IMR-90 (cell line): ENCODE measurements around the gene LEMD1. TPM values are rescaled to one million over a fixed set of nuclear protein-coding genes. Genes with fewer than 3 reads are reported as not detected.

Experiments
- ATAC-seq: fragments of 200-7000 bp; cut with Tn5 transposase; 2 replicates; pipeline ENCODE4 v1.9.1; 2020; ENCODE audit warnings: low read depth, mild to moderate bottlenecking, moderate library complexity
- BruUV-seq: library from RNA; stranded (reverse); fragments of 400-500 nt; replicated peaks from 2 replicates; lab custom pipeline; 2021; lab: Mats Ljungman, UMichigan
- CTCF ChIA-PET: fragments of 300-600 bp; formaldehyde crosslinking; extraction: SDS; loops from one replicate; lab custom pipeline; 2021; ENCODE audit warnings: antibody characterized with exemption; lab: Yijun Ruan, JAX
- POLR2A ChIA-PET: fragments of 300-600 bp; sonication (Branson Sonifier 250); formaldehyde crosslinking; loops from one replicate; lab custom pipeline; 2022; ENCODE audit warnings: antibody characterized with exemption; ENCODE audit not compliant: unreplicated experiment; lab: Charles Lee
- DNase-seq: peaks from one replicate; pipeline ENCODE4 v3.0.0; 2013
- H2AFZ ChIP-seq: replicated peaks from 2 replicates; pipeline ENCODE3; 2013; ENCODE audit warnings: low read length, mild to moderate bottlenecking; ENCODE audit not compliant: poor library complexity
- H2AK5ac ChIP-seq: 2 replicates; pipeline ENCODE4 v1.6.1; 2013; ENCODE audit warnings: low read depth, low read length, inconsistent platforms
- H2AK9ac ChIP-seq: replicated peaks from 2 replicates; pipeline ENCODE3; 2013; ENCODE audit warnings: mild to moderate bottlenecking, low read depth, low read length, moderate library complexity; ENCODE audit not compliant: poor library complexity
- H2BK120ac ChIP-seq: 2 replicates; pipeline ENCODE4 v1.6.1; 2013; ENCODE audit warnings: low read depth, low read length, inconsistent platforms
- H2BK15ac ChIP-seq: 3 replicates; pipeline ENCODE4 v1.6.1; 2013; ENCODE audit warnings: low read depth, low read length, inconsistent platforms
- H2BK20ac ChIP-seq: 2 replicates; pipeline ENCODE4 v1.6.1; 2013; ENCODE audit warnings: low read depth, mild to moderate bottlenecking, inconsistent platforms, low read length, moderate library complexity
- H2BK5ac ChIP-seq: 2 replicates; pipeline ENCODE4 v1.6.1; 2013; ENCODE audit warnings: mild to moderate bottlenecking, low read depth, low read length, inconsistent platforms; ENCODE audit not compliant: poor library complexity, severe bottlenecking
- H3K14ac ChIP-seq: replicated peaks from 2 replicates; pipeline ENCODE4 v1.6.1; 2013; ENCODE audit warnings: low read depth, low read length, inconsistent platforms
- H3K18ac ChIP-seq: 2 replicates; pipeline ENCODE4 v1.6.1; 2013; ENCODE audit warnings: low read depth, low read length, control low read depth
- H3K23ac ChIP-seq: 2 replicates; pipeline ENCODE4 v1.6.1; 2013; ENCODE audit warnings: low read depth, low read length, inconsistent platforms
- H3K27ac ChIP-seq: 2 replicates; pipeline ENCODE4 v1.5.1; 2013; ENCODE audit warnings: mild to moderate bottlenecking, control low read depth, low read length; ENCODE audit not compliant: insufficient read depth
- H3K27me3 ChIP-seq: 2 replicates; pipeline ENCODE4 v1.6.1; 2013; ENCODE audit warnings: low read length; ENCODE audit not compliant: control insufficient read depth, insufficient read depth
- H3K36me3 ChIP-seq: 2 replicates; pipeline ENCODE4 v1.6.1; 2013; ENCODE audit warnings: low read length, mixed read lengths; ENCODE audit not compliant: control insufficient read depth, insufficient read depth
- H3K4ac ChIP-seq: 2 replicates; pipeline ENCODE4 v1.6.1; 2013; ENCODE audit warnings: low read depth, low read length, inconsistent platforms
- H3K4me1 ChIP-seq: 2 replicates; pipeline ENCODE4 v1.6.1; 2013; ENCODE audit warnings: low read length, mixed read lengths; ENCODE audit not compliant: control insufficient read depth, insufficient read depth
- H3K4me2 ChIP-seq: 2 replicates; pipeline ENCODE4 v1.6.1; 2013; ENCODE audit warnings: low read depth, mild to moderate bottlenecking, control low read depth, low read length, moderate library complexity
- H3K4me3 ChIP-seq: 2 replicates; pipeline ENCODE4 v1.5.1; 2013; ENCODE audit warnings: low read depth, mild to moderate bottlenecking, control low read depth, low read length, moderate library complexity; ENCODE audit not compliant: insufficient read depth
- H3K56ac ChIP-seq: 2 replicates; pipeline ENCODE4 v1.6.1; 2013; ENCODE audit warnings: low read length, inconsistent platforms; ENCODE audit not compliant: insufficient read depth; ENCODE audit errors: extremely low read depth
- H3K79me1 ChIP-seq, 2 experiments: 2 replicates each; pipeline ENCODE4 v1.6.1; 2013; ENCODE audit warnings: low read length in 2 of 2, inconsistent platforms in 1 of 2, low read depth in 1 of 2
- H3K9ac ChIP-seq: 2 replicates; pipeline ENCODE4 v1.6.1; 2013; ENCODE audit warnings: low read depth, low read length, control low read depth
- H3K9me1 ChIP-seq: 2 replicates; pipeline ENCODE4 v1.6.1; 2013; ENCODE audit warnings: low read length, inconsistent platforms; ENCODE audit not compliant: insufficient read depth
- H3K9me3 ChIP-seq: 2 replicates; pipeline ENCODE4 v1.6.1; 2013; ENCODE audit warnings: low read length; ENCODE audit not compliant: control insufficient read depth, insufficient read depth
- H4K20me1 ChIP-seq: 2 replicates; pipeline ENCODE4 v1.6.1; 2013; ENCODE audit warnings: low read length, inconsistent platforms; ENCODE audit not compliant: insufficient read depth
- H4K5ac ChIP-seq: 2 replicates; pipeline ENCODE4 v1.6.1; 2013; ENCODE audit warnings: mild to moderate bottlenecking, low read depth, low read length, control low read depth
- H4K8ac ChIP-seq, 2 experiments: 2 replicates each; pipeline ENCODE4 v1.6.1; 2013; ENCODE audit warnings: low read depth in 2 of 2, low read length in 2 of 2, control low read depth in 1 of 2, inconsistent platforms in 1 of 2
- H4K91ac ChIP-seq: 2 replicates; pipeline ENCODE4 v1.6.1; 2013; ENCODE audit warnings: low read depth, low read length, inconsistent platforms; ENCODE audit not compliant: insufficient read depth
- BHLHE40 ChIP-seq: fragments of 150-350 bp; IDR thresholded peaks from 2 replicates; pipeline ENCODE4 v1.6.1; 2016; ENCODE audit warnings: mild to moderate bottlenecking, low read depth, low read length
- CEBPB ChIP-seq: IDR thresholded peaks from 2 replicates; pipeline ENCODE4 v1.6.1; 2012; ENCODE audit warnings: low read depth, low read length, improper control_type of control experiment
- CHD1 ChIP-seq: IDR thresholded peaks from 2 replicates; pipeline ENCODE4 v1.6.1; 2012; ENCODE audit warnings: low read depth, low read length, improper control_type of control experiment
- FOS ChIP-seq: fragments of 150-350 bp; IDR thresholded peaks from 2 replicates; pipeline ENCODE4 v1.6.1; 2016; ENCODE audit warnings: low read depth, low read length
- MAFK ChIP-seq: IDR thresholded peaks from 2 replicates; pipeline ENCODE4 v1.6.1; 2012; ENCODE audit warnings: low read depth, low read length, improper control_type of control experiment
- MAZ ChIP-seq: IDR thresholded peaks from 2 replicates; pipeline ENCODE4 v1.6.1; 2012; ENCODE audit warnings: low read depth, mild to moderate bottlenecking, low read length, improper control_type of control experiment, moderate library complexity, borderline replicate concordance
- MXI1 ChIP-seq: IDR thresholded peaks from 2 replicates; pipeline ENCODE4 v1.6.1; 2012; ENCODE audit warnings: low read depth, mild to moderate bottlenecking, low read length, moderate library complexity, borderline replicate concordance
- NFE2L2 ChIP-seq: fragments of 150-350 bp; IDR thresholded peaks from 2 replicates; pipeline ENCODE4 v1.6.1; 2016; ENCODE audit warnings: low read depth, mild to moderate bottlenecking, low read length
- POLR2A ChIP-seq: IDR thresholded peaks from 2 replicates; pipeline ENCODE4 v1.6.1; 2012; ENCODE audit warnings: mild to moderate bottlenecking, low read depth, low read length
- RAD21 ChIP-seq: IDR thresholded peaks from 2 replicates; pipeline ENCODE4 v1.6.1; 2012; ENCODE audit warnings: low read length, improper control_type of control experiment
- RCOR1 ChIP-seq: IDR thresholded peaks from 2 replicates; pipeline ENCODE4 v1.6.1; 2012; ENCODE audit warnings: mild to moderate bottlenecking, low read length, improper control_type of control experiment; ENCODE audit not compliant: insufficient replicate concordance
- RFX5 ChIP-seq: IDR thresholded peaks from 2 replicates; pipeline ENCODE4 v1.8.0; 2012; ENCODE audit warnings: low read depth, mild to moderate bottlenecking, low read length, moderate library complexity
- SMC3 ChIP-seq: fragments of 150-350 bp; IDR thresholded peaks from 2 replicates; pipeline ENCODE4 v1.6.1; 2016; ENCODE audit warnings: low read depth, mild to moderate bottlenecking, antibody characterized with exemption, low read length, moderate library complexity
- USF2 ChIP-seq: fragments of 150-350 bp; IDR thresholded peaks from 2 replicates; pipeline ENCODE4 v1.6.1; 2017; ENCODE audit warnings: mild to moderate bottlenecking, antibody characterized with exemption, low read length, low read depth
- WGBS, 2 experiments: methylation state at CpG; one replicate each; pipeline versions ENCODE4 v1.1.5 to v1.1.7; 2013; ENCODE audit warnings: missing lambda C conversion rate in 2 of 2; ENCODE audit not compliant: insufficient read length in 1 of 2; ENCODE audit errors: extremely low coverage in 2 of 2; 5-methylcytosine and 5-hydroxymethylcytosine counted together
- dilution Hi-C: fragments of 300-500 bp; cut with HindIII; formaldehyde crosslinking; loops from one replicate; pipeline ENCODE4 v1.14.3; 2018; ENCODE audit warnings: low sequenced_read_pairs; ENCODE audit not compliant: unreplicated experiment
- in situ Hi-C: fragments of 300-500 bp; cut with MboI; formaldehyde crosslinking; loops from 3 replicates; pipeline ENCODE4 v1.14.3; 2019; ENCODE audit warnings: low sequenced_read_pairs, inconsistent platforms, mixed read lengths
- intact Hi-C: fragments of 100-400 bp; cut with micrococcal nuclease; formaldehyde crosslinking; loops from 2 replicates; pipeline ENCODE4 v1.10.0; 2022
- polyA plus RNA-seq, 3 experiments: library from polyadenylated mRNA; depleted of rRNA; stranded (reverse); fragments of >200 nt; gene quantifications; 2 replicates each; pipeline ENCODE4 v1.2.3, GENCODE V29; 2012; ENCODE audit warnings: low replicate concordance in 1 of 3
- total RNA-seq: library from RNA; depleted of rRNA; stranded (reverse); fragments of >200 nt; gene quantifications from 2 replicates; pipeline ENCODE4 v1.2.3, GENCODE V29; 2012
- TF ChIP-seq, protein P1 (sequence below): conservative IDR thresholded peaks from 2 replicates; pipeline ENCODE4 v1.5.1; 2012; ENCODE audit warnings: mild to moderate bottlenecking, low read depth, low read length, improper control_type of control experiment
- TF ChIP-seq, protein P2 (sequence below): fragments of 150-350 bp; IDR thresholded peaks from 2 replicates; pipeline ENCODE4 v1.6.1; 2016; ENCODE audit warnings: low read depth, mild to moderate bottlenecking, low read length, moderate library complexity, borderline replicate concordance

The LEMD1 gene
- total and polyA plus RNA-seq, 2 of the 4 experiments (the other 2 are of a cell fraction), result not detected

- intact Hi-C loops (no loop called here), dilution Hi-C loops (no loop called here), in situ Hi-C loops (no loop called here)
- H4K8ac ChIP-seq, result no peak overlapping the region
- no peak overlapping the region for H2BK5ac ChIP-seq
- no peak overlapping the region for H3K4ac ChIP-seq
- H3K4me3 ChIP-seq, result no peak overlapping the region
- H3K14ac ChIP-seq, result no peak overlapping the region
- no peak for TF ChIP-seq POLR2A
- no peak for TF ChIP-seq NFE2L2
- no peak for TF ChIP-seq RAD21
- TF ChIP-seq CEBPB, result no peak
- TF ChIP-seq, protein P1, sequence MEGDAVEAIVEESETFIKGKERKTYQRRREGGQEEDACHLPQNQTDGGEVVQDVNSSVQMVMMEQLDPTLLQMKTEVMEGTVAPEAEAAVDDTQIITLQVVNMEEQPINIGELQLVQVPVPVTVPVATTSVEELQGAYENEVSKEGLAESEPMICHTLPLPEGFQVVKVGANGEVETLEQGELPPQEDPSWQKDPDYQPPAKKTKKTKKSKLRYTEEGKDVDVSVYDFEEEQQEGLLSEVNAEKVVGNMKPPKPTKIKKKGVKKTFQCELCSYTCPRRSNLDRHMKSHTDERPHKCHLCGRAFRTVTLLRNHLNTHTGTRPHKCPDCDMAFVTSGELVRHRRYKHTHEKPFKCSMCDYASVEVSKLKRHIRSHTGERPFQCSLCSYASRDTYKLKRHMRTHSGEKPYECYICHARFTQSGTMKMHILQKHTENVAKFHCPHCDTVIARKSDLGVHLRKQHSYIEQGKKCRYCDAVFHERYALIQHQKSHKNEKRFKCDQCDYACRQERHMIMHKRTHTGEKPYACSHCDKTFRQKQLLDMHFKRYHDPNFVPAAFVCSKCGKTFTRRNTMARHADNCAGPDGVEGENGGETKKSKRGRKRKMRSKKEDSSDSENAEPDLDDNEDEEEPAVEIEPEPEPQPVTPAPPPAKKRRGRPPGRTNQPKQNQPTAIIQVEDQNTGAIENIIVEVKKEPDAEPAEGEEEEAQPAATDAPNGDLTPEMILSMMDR, result no peak
- no peak for TF ChIP-seq SMC3
- TF ChIP-seq CHD1, result no peak
- TF ChIP-seq RCOR1, result no peak
- TF ChIP-seq BHLHE40, result no peak
- no peak for TF ChIP-seq MXI1
- no peak for TF ChIP-seq RFX5
- TF ChIP-seq, protein P2, sequence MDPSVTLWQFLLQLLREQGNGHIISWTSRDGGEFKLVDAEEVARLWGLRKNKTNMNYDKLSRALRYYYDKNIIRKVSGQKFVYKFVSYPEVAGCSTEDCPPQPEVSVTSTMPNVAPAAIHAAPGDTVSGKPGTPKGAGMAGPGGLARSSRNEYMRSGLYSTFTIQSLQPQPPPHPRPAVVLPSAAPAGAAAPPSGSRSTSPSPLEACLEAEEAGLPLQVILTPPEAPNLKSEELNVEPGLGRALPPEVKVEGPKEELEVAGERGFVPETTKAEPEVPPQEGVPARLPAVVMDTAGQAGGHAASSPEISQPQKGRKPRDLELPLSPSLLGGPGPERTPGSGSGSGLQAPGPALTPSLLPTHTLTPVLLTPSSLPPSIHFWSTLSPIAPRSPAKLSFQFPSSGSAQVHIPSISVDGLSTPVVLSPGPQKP, result no peak
- no peak for TF ChIP-seq USF2
- no peak for TF ChIP-seq MAFK
- no peak for TF ChIP-seq MAZ
- no peak for TF ChIP-seq FOS
- H3K79me1 ChIP-seq, result no peaks in the 10 kb centered on the region
- no peak for ATAC-seq
- no peak overlapping the region for H2AK9ac ChIP-seq
- H3K9me3 ChIP-seq, result no peaks in the 10 kb centered on the region; the same call in 1 of the 2 replicates
- no CpG with 5 or more reads among the region's 1 CpG for WGBS, 2 experiments
- H3K56ac ChIP-seq, result no peak overlapping the region
- no peaks in the 10 kb centered on the region for H3K4me1 ChIP-seq
- no peak overlapping the region for H4K5ac ChIP-seq
- H2BK20ac ChIP-seq, result no peak overlapping the region
- H3K23ac ChIP-seq, result no peak overlapping the region
- peaks cover 80% of the 10 kb centered on the region for H3K27me3 ChIP-seq
- H2BK15ac ChIP-seq, result no peak overlapping the region
- no TSS peak for BruUV-seq
- POLR2A ChIA-PET, result no interaction called here
- no peaks in the 10 kb centered on the region for H3K9me1 ChIP-seq
- CTCF ChIA-PET, result interaction anchor here (0.6 kb wide), 1 partner anchor 55 kb away, joined by 3 read pairs; no protein-coding TSS in a partner anchor
- H2AFZ ChIP-seq, result no peak overlapping the region
- H4K91ac ChIP-seq, result no peak overlapping the region
- no peak overlapping the region for H3K27ac ChIP-seq
- no peak overlapping the region for H3K18ac ChIP-seq
- no peak overlapping the region for H2BK120ac ChIP-seq
- no peaks in the 10 kb centered on the region for H4K20me1 ChIP-seq
- no peaks in the 10 kb centered on the region for H3K36me3 ChIP-seq
- DNase-seq, result no peak
- no peak overlapping the region for H2AK5ac ChIP-seq
- H3K9ac ChIP-seq, result no peak overlapping the region
- no peak overlapping the region for H3K4me2 ChIP-seq
Measured at GRCh38 chr1:205340676-205341075, 81.2 kb downstream of the LEMD1 start.
